NK-92 treated with Interleukin-12 subunit alpha and Interleukin-12 subunit beta, amount 100 ng/mL, for 24 hours (cell line): ENCODE measurements around the gene FBXO7.
"Not testable (repeated sequence)": the region's sequence is repeated elsewhere in the genome, so short reads cannot be mapped to it uniquely, and the experiment has no call there.

Experiments
- DNase-seq: peaks from one replicate; lab custom pipeline; 2025; lab: John Stamatoyannopoulos, UW

The FBXO7 gene

DNA sequence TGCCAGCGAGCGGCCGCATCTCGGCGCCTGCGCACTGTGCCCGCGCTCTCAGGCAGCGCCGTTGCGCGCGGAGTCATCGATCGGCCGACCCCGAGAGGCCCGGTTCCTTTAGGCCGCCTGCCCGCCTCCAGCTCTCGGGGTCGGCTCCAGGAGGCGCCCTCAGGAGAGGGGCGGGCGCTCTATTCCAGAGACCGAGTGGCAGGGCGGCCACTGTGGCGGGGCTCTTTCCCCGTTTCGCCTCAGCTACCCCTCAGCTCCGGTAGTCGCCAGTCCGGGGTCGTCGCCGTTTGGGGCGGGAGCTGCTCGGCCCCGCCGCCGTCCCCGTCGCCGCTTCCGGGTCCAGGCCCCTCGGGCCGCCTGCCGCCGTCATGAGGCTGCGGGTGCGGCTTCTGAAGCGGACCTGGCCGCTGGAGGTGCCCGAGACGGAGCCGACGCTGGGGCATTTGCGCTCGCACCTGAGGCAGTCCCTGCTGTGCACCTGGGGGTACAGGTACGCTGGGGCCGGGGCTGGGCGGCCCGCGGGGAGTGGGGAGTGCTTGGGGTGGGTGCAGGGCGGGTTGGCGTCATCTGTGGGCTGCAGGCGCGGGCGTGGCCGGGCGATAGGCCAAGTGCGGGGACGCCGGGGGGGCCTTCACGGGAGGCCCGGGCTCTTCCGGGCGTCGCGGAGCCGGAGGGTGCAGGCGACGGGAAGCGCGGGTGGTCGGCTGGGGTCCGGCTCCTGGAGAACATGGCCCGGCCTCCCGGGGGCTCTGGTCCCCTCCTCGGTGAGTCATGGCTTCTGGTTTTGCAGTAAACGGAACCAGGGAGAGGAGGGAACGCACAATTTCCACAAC, at the start of gene FBXO7:
FBXO7 (plus strand) TSS at position 177 of the 833 bp plus-strand sequence; CDS start at position 369, 192 bp downstream.
- DNase-seq = peak; percentile 77

DNA sequence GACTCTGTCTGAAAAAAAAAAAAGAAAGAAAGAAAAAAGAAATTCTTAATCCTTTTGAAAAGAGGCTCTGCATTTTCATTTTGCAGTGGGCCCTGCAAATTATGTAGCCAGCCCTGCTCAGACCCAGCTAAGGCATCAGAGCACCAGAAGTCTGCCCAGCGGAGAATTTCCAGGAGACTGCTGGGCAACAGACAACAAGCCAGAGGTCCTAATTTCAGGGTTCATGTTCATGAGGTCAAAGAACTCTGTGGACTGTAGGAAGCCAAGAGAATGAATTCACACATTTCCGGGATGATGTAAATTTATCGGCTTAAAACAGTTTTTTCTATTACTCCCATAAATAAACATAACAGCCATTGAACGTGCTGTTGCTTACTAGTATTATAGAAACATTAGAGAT, 47.7 kb upstream of the FBXO7 start:
- no peak for DNase-seq

DNA sequence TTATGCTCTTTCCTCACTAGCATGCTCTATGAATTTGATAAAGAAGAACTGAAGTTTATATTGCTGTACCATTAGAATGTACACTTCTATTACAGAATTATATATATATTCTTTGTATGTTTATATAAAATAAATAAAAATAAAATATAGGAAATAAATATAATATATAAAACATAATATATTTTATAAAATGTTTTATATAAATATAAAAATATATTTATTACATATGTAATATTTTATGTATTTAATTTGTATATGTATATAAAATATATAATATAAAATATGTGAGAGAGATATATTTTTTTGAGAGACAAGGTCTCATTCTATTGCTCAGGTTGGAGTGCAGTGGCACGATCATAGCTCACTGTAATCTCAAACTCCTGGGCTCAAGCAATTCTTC, 44.3 kb upstream of the FBXO7 start:
- DNase-seq = no peak

DNA sequence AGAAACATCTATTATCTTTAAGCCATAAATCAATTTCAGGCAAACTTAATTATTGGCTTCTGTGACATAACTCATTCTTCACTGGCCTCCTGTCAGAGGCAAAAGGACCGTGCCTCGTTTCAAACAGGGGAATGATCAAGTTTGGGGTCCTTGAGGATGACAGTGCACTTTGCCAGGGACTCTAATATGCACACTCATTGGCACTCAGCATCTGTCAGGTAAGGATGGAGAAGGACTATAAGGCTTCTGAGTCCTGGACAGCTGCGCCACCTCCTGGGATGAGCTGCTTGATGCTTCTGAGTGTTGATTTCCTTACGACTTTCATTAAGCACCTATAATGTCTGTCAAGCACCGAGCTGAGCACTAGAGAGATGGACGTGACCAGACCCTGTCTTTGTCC, 30.5 kb upstream of the FBXO7 start:
- peak; percentile 3 for DNase-seq

DNA sequence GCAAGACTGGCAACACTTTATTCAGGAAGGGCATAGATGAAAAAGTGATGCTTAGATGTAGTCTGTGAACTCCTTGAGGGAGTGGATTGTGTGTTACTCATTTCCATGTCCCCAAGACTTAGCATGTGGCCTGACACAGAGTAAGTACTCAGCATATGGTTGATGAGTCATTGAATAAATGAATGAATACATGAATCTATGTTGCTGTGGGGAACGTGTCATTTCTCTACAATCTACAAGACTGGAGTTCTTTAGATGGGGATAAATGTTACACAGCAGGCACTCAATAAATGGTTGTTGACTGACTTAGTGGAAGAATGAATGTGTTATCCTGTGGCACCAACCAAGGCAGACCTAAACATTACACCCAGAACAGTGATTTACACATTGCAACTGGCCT, 28.3 kb upstream of the FBXO7 start:
- DNase-seq = no peak

DNA sequence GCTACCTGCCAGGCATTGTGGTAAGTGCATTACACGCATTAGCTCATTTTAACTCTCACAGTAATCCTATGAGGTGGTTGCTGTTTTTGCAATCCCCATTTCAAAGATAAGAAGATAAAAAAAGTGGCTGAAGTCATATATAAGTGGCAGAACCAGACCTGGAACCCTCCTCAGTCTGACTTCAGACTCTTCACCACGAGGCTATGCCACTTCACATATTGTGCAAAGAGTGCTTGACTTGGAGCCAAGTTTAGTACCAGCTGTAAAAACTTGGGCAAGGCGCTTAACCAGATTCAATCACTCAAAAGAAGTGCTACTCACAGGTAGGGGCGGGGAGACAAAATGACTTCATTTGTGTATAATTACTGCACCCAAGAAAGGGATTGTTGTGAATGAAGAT, 25.6 kb upstream of the FBXO7 start:
- no peak for DNase-seq

GRCh38 chr22:32457031-32457430, 17.6 kb upstream of the FBXO7 start:
- DNase-seq = no peak

- no peak for DNase-seq
These were observed 12.2 kb upstream of the FBXO7 start for GRCh38 chr22:32462452-32462851.

- no peak for DNase-seq
These were observed 8.9 kb upstream of the FBXO7 start for GRCh38 chr22:32465661-32466060.

GRCh38 chr22:32466496-32466895, 8.1 kb upstream of the FBXO7 start:
- DNase-seq = no peak

DNA sequence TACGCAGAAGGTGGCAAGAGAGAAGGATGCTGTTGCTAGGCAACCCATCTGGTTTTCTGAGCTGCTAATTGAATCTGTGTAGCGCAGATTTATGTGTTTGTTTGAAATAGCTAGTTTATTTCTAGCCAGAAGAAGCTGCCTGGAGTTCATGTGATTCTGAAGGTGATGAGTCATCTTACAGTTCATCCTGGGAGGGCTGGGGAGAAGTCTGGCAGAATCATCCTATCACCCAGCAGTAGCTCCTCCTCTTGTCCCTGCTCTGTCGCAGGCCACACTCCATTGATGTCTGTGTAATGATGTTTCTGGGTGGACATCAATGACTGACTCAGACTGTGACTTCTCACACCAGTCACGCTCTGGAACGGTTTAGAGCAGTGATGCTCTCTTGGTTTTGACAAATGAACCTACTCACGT, 4.8 kb upstream of the FBXO7 start:
- no peak for DNase-seq

GRCh38 chr22:32473388-32473952, 1.1 kb upstream of the FBXO7 start:
- no peak for DNase-seq

GRCh38 chr22:32475468-32476010, 928 bp downstream of the FBXO7 start:
- peak; percentile 17 for DNase-seq

DNA sequence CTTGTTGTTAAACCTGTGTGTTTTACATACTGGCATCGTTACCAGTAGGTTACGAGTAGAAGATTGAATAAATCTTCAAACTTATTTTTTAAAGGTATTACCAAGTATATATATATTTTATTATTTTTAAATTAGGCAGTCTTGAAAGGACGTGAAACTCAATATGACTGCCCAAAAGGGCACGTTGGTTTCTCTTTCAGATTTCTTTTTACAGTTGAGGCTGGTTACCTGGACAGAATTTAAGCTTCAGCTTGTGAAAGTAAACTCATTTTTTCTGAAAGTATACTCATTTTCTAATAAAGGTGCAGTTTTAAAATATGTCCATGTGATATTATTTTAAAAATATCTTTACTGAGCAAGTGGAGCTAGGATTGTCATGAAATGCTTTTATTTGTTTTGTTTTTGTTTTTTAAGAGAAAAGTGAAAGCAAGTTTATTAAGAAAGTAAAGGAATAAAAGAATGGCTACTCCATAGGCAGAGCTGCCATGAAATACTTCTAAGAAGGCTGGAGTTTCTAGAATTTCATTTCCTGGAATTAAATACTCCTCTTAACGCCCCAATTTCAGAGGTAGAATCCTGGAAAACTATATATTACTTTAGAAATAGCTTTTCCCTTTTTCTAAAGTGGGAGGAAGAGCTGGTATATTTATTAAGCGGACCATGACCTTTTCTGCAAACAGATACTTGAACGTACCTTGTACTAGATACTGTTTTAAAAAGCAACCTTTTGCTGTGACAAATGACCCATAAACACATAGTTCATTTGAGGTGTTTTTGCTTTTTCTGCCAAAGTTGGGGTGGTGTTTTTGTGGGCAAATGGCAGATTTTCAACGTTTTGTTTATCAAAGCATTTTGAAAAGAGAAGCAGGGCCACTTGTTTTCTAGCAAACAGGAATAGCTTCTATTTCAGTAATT, 1.9 kb downstream of the FBXO7 start:
- DNase-seq = no peak

DNA sequence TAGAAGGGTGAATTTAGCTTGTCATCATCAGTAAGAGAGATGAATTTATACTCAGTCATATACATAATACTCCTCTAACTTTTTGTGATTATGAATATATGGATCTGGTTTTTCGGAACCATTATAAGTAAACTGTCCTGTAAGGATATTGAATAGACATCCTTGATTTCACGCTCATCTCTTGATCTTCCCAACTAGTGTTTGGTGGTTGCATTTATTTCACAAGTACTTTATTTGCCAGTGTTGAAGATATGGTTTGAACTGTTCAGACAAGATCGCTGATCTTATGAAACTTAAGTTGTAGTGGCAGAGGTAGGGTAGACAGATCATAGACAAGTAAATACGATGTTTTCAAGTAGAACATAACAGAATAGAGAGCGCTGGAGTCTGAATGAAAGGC, 3.0 kb downstream of the FBXO7 start:
- no peak for DNase-seq

GRCh38 chr22:32478552-32478951, 3.9 kb downstream of the FBXO7 start:
- DNase-seq = not testable (repeated sequence)

DNA sequence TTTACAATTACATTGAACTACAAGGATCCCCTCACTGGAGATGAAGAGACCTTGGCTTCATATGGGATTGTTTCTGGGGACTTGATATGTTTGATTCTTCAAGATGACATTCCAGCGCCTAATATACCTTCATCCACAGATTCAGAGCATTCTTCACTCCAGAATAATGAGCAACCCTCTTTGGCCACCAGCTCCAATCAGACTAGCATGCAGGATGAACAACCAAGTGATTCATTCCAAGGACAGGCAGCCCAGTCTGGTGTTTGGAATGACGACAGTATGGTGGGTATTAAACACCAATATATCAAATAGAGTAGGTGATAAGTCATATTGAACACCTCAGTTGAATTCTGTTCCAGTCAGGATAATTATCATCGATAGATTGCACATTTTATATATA, 4.4 kb downstream of the FBXO7 start:
- DNase-seq = no peak

DNA sequence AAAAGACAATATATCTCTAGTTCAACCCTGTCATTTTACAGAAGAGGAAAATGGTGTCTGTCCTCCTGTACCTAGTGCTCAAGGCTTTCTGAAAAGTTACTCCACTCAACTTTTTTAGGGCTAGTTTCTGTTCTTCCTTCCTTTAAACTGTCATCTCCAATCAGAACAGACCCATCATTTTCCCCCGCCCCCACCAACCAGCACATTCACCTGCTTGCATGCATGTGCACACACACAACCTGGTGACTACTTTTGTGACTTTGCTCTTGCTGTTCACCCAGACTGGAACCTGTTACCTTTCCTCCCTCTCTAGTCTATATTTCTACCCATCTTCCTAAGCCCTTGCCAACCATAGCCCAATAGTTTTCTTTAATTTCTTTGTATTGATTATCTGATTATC, 5.6 kb downstream of the FBXO7 start:
- no peak for DNase-seq

GRCh38 chr22:32482708-32483107, 8.1 kb downstream of the FBXO7 start:
- no peak for DNase-seq

DNA sequence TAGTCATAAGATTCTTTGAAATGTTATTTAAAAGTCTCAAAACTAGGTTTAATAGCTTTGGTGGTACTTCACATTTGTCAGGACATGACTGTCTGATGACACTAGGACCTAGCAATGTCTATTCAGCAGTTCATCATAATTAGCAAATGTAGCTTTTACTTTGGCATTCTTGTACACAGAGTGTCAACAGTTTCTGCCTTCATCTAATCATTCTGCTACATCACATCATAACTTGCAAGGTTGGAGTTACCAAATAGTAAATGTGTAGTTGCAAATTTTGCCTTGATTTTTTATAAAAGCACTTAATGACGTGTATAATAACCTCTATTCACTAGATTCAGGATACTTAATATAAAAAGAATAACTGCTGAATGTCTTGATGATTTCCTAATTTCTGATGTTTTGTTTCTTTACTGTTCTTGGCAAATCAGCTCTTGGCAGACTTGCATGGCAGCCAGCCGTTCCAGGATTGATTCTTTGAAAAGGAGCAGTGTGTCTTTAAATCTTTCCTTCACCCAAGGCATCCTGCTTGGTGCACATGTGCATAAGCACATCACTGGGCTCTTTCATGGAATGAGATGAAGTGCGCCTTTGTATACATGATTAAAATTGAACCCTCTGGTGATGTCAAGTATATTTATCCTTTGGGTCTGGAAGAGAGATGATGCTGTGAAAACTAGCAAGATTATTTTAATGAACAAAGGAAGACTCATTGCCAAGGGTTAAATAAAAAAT, 12.2 kb downstream of the FBXO7 start:
- no peak for DNase-seq

DNA sequence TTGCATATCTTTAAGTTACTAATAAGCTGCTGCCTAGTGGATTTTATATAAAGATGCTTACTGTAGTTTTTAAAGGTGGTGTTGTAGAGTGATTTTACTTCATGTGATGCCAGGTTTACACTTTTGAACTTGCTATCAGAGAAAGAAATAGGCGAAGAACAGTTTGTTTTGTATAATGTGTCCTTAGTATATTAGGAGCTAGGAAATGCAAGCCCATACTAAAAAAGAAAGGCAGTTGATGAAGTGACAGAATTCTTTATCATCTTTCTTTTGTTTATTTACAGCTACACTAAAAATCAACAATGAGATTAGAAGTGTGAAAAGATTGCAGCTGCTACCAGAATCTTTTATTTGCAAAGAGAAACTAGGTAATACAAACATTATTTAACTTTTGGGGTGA, 12.8 kb downstream of the FBXO7 start:
- DNase-seq = no peak

DNA sequence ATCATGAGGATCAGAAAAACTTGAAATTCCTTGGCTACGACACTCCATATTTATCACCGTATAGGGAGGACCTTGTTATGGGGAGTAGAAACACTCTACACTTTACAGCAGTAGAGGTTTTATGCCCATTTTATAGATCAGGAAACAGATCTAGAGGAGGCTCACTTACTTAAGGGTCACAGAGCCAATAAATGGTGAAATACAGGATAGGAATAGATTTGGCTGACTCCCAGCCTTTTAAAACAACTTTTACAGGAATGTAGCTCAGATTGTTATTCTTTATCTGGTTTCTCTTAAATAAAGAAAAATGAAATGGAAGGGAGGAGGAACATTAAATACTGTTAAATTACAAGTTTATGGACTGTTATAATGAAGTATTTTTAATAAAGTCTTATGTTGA, 14.8 kb downstream of the FBXO7 start:
- DNase-seq = no peak
